HG03159 (cell line): ENCODE measurements around the gene HSPB7.
"Not testable (repeated sequence)": the region's sequence is repeated elsewhere in the genome, so short reads cannot be mapped to it uniquely, and the experiment has no call there.

Experiments used
- ATAC-seq: cut with Tn5 transposase; IDR thresholded peaks from one replicate; pipeline ENCODE4 v1.9.1; 2021; ENCODE audit warnings: mild to moderate bottlenecking, moderate library complexity; ENCODE audit not compliant: unreplicated experiment

Gene HSPB7

GRCh38 chr1:16023050-16023653 lies 5.3 kb upstream of the HSPB7 start:
- no peak for ATAC-seq

GRCh38 chr1:16022393-16022792 lies 4.5 kb upstream of the HSPB7 start:
- no peak for ATAC-seq

GRCh38 chr1:16021681-16022080 lies 3.8 kb upstream of the HSPB7 start, which contains the start of gene CLCNKA:
Gene CLCNKA (plus strand): TSS chr1:16022036. CDS start chr1:16022620, 584 bp downstream.
- ATAC-seq, result no peak

GRCh38 chr1:16020878-16021277 lies 3.0 kb upstream of the HSPB7 start:
- ATAC-seq, result not testable (repeated sequence)

- no peak for ATAC-seq
Observed at GRCh38 chr1:16020325-16020724, 2.5 kb upstream of the HSPB7 start.

- ATAC-seq, result no peak
Observed at GRCh38 chr1:16019644-16020277, 1.9 kb upstream of the HSPB7 start.

- no peak for ATAC-seq
Observed at GRCh38 chr1:16018749-16019643, 1.2 kb upstream of the HSPB7 start.

- ATAC-seq, result no peak
Observed at GRCh38 chr1:16018308-16018707, 465 bp upstream of the HSPB7 start.

- ATAC-seq, result no peak
Observed at GRCh38 chr1:16017076-16017460, 775 bp downstream of the HSPB7 start.

- ATAC-seq, result no peak
Observed at GRCh38 chr1:16015960-16016901, 1.6 kb downstream of the HSPB7 start.

- no peak for ATAC-seq
Observed at GRCh38 chr1:16015491-16015890, 2.4 kb downstream of the HSPB7 start.

GRCh38 chr1:16014509-16015482 lies 3.0 kb downstream of the HSPB7 start:
- ATAC-seq, result no peak

GRCh38 chr1:16013908-16014258 lies 4.0 kb downstream of the HSPB7 start:
- ATAC-seq, result no peak

- ATAC-seq, result no peak
Observed at GRCh38 chr1:16013220-16013907, 4.5 kb downstream of the HSPB7 start.

GRCh38 chr1:16012590-16013219 lies 5.1 kb downstream of the HSPB7 start:
- no peak for ATAC-seq

- ATAC-seq, result no peak
Observed at GRCh38 chr1:16011936-16012589, 5.8 kb downstream of the HSPB7 start.

- no peak for ATAC-seq
Observed at GRCh38 chr1:16010837-16011236, 7.0 kb downstream of the HSPB7 start.

- no peak for ATAC-seq
Observed at GRCh38 chr1:16009678-16010077, 8.2 kb downstream of the HSPB7 start.
